ENCODE results near the gene CBARP.

Gene CBARP

GRCh38 chr19:1274852-1275259 lies 37.1 kb upstream of the CBARP start:
- DNase-seq: peak; percentile 66

DNA sequence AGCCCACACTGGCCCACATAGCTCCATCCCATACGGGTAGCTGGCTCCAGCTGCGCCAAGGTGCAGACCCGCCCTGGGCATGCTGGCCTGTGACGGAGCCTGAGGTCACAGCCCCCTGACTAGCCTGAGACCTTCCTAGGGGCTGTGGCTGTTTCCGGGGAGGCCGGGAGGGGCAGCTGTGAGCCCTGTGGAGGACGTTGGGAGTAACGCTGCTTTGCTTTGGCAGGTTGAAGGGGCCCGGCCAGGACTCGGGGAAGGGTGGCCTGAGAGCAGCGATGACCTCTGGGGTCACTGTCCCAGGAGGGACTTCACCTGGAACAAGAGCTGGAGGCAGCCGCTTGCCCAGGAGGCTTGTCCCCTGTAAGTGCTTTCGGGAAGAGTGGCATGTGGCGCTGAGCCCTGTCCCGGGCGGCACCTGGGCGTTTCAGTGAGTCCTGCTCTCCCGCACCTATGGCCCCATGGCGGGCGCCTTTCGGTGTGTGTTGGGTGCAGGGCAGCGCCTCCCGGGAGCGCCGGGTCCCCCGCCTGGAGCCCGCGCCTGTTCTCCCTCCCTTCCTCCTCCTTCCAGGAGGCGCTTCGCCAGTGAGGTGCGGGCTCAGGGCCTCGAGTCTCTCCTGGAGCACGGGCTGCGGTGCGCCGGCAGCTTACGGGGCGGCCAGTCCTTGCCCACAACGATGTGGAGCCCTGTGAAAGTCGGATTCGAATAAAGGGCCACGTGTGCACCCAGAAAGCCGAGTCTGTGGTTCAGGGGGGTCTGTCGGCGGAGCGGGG lies 36.5 kb upstream of the CBARP start:
- DNase-seq: peak; percentile 54

GRCh38 chr19:1273263-1274041 lies 35.6 kb upstream of the CBARP start:
- peak; percentile 80 for DNase-seq

GRCh38 chr19:1272423-1273262 lies 34.8 kb upstream of the CBARP start:
- DNase-seq: peak; percentile 79

DNA sequence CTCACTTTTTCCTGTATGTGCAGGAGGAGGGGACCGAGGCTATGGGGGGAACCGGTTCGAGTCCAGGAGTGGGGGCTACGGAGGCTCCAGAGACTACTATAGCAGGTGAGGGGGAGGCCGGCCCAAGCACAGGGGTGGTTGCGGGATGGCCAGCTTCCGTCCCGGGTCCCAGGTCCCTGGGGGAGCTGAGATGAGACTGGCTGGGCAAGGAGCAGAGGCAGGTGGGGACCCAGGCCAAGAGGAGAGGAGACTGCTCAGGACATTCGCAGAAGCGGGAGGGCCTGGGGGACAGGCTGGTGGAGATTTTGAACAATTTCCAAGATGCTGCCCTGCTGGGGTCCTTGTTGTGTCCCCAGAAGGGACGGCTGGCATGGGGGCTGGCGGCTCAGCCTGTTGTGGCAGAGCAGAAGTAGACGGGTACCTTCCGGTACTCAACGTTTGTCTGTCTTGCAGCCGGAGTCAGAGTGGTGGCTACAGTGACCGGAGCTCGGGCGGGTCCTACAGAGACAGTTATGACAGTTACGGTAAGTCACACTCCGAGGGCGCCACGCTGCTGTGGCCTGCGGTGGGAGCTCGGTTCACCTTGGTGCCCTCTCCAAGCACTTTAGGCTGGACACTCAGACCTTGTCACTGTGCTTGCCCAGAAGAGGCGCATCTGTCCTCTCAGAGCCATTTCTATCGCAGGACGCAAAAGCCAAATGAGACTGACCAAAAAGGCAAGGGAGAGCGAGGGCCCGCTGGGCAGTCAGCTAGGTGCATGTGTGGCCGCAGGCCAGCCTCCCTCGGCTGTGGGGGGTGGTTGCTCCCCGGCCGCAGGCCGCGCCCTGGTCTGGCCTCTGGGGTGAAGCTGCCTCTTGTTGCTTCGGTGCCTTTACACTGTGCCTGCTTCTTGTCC lies 34.0 kb upstream of the CBARP start:
- DNase-seq: peak; percentile 62

DNA sequence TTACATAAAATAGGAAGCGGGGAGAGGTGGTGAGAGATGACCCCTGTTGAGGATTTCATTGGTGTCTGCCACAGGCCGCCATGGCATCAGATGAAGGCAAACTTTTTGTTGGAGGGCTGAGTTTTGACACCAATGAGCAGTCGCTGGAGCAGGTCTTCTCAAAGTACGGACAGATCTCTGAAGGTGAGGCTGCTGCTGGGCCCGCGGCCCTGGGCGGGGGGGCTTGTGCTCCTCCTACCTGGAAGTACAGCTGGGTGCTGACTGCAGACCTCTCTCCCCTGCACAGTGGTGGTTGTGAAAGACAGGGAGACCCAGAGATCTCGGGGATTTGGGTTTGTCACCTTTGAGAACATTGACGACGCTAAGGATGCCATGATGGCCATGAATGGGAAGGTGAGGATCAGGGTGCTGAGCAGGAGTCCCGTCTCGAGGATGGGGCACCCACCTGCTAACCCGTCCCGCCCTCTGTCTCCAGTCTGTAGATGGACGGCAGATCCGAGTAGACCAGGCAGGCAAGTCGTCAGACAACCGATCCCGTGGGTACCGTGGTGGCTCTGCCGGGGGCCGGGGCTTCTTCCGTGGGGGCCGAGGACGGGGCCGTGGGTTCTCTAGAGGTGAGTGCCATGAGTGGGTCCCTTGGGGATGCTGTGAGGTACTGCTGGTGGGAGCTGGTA lies 33.2 kb upstream of the CBARP start:
- DNase-seq: no peak

GRCh38 chr19:1270213-1270853 lies 32.5 kb upstream of the CBARP start:
- DNase-seq: peak; percentile 53

DNA sequence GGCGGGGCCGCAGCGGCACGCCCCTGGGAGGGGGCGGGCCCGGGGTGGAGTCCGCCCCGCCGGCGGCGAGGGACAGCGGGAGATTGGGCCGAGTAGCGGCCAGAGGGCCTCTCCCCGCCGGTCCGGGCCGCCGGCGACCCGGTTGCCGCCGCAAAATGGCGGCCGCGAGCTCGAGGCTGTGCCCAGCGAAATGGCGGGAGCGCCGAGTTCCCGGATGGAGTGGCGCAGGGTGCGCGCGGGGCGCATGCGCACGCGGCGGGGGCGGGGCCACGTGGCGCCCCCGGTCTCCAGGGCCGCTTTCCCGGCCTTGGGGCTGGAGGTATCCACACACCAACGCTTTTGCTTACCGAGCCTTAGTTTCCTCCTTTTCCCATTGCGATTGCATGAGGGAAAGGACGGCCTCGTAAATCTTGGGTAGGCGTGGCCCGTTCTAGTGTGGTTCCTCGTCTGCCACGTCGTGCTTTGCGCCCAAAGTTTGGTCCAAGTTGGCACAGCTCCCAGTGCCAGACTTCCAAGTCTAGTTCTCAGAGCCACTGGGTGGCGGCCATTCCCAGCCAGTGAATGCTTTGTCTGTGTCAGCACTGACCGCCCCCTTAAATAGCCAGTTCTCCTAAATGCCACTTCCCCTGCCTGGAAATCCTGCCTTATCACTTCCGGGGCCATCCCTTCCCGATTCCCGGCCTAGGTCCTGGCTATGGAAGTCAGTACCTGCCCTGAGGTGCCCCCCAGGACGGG lies 31.8 kb upstream of the CBARP start:
- DNase-seq: peak; percentile 71

DNA sequence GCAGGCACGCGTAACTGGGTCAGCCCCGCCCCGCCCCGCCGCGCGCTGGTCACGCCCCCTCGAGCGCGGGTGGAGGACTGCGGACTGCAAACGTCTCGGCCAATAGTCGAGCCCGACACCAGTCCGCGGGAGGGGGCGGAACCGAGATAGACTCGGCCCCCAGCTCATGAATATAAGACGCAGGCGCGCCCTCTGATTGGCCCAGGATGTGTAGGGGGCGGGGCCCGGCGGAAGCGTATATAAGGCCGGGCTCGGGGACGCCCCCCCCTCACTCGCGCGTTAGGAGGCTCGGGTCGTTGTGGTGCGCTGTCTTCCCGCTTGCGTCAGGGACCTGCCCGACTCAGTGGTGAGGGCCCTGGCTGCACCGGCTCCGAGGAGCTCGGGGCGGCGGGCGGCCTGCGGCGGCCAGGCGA lies 31.3 kb upstream of the CBARP start, which contains the start of gene CIRBP:
Gene CIRBP (plus strand): TSS at position 268 of the 413 bp plus-strand sequence. CDS start 1,602 bp downstream, outside the sequence.
- DNase-seq: peak; percentile 100

GRCh38 chr19:1268226-1269064 lies 30.6 kb upstream of the CBARP start:
- peak; percentile 42 for DNase-seq

- DNase-seq: no peak
These were observed 29.8 kb upstream of the CBARP start for GRCh38 chr19:1267477-1268225.

DNA sequence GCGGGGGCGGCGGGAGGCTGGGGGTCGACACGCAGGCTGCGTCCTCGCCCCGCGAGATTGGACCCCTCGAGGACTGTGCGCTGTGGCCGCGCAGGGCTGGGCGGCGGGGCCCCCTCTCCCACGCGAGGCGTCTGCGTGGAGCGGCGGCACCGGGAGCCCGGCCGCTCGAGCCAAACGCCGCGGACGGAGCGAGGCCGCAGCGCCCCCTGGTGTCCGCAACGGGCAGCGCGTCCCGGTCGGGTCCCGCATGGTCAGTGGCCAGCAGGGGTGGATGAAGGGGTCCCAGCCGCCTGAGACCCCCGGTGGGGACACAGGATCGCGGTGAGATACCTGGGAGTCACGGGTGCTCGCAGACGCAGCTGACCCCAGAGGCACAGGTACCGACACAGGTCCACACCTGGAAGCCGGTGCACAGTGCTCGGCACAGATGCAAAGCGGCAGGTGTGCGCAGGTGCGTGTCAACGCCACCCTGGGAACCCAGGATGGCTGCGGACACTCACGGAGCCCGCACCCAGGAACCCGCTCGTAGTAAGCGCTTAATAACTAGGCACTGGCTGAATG lies 29.2 kb upstream of the CBARP start:
- DNase-seq: peak; percentile 65

DNA sequence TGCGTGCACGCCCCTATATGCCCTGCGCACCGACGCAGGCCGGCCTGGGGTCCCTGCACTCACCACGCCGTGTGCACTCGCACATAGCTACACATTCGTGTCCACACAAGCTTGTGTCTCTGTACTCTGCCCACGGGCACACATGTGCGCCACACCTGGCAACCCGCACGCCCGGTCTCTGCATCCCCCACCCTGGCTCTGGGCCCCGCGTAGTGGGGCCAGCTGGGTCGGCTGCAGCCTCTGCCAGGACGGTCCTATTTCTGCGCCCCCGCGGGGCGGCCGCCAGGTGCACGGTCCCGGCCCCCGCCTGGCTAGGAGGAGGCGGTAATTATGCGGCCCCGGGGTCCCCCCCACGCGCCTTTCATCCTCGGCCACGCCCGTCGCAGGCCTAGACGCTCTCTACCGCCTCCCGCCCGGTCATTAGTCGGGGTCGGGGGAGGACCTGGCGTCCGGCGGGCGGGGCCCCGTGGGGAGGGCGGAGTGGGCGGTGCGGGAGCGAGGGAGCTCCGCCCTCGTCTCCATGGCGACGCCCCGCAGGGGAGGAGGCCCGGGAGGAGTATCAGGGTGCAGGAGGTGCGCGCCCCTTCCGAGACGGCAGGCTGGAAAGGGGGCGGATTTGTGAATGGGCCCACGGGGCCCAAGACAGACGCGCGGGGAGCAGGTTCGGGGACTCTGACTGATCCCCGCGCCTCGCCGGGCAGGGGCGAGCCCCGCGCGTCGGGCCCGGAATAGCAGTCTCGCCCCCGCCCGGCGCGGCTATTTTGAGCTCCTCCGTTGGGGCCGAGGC lies 28.5 kb upstream of the CBARP start:
- peak; percentile 81 for DNase-seq

GRCh38 chr19:1265615-1266128 lies 27.9 kb upstream of the CBARP start:
- DNase-seq: peak; percentile 81

DNA sequence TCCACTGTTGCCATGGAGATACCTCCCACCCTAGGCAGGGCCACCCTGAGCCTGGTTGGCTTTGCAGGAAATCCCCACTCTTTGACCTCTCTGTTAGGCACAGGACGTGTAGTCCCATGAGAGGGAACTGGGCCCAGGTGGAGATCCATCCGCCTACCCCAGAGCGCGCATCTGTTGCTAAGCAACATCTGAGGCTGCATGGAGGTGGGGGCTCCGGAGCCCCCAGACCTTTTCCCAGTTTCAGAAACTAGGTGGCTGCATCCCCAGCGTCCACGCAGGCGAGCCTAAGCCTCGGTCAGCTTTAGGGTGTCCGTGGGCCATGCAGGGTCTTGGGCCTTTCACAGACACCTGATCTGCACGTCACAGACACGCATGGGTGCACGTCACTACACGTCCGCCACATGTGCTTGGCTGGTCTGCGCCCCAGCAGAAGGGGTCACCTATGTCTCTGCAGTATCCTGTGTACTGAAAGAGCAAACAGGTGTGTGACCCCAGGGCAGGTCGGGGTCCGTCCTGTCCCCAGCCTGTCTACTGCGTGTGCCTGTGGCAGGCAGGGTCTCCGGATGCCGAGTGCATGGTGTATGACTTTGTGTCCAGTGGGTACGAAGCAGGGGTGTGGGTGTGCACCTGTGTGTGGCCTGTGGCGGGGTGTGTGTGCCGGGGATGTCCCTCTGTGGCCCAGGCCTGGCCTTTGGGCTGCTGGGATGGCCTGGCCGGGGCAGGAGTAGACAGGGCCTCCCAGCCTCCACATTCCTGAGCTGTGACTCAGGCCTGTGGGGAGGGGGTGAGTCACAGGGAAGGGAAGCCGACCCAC lies 27.2 kb upstream of the CBARP start:
- DNase-seq: peak; percentile 49

GRCh38 chr19:1263188-1263587 lies 25.4 kb upstream of the CBARP start:
- no peak for DNase-seq

Measured in MV-4-11 (cell line).